ENCODE results near the gene NHEJ1.

NHEJ1 gene

DNA sequence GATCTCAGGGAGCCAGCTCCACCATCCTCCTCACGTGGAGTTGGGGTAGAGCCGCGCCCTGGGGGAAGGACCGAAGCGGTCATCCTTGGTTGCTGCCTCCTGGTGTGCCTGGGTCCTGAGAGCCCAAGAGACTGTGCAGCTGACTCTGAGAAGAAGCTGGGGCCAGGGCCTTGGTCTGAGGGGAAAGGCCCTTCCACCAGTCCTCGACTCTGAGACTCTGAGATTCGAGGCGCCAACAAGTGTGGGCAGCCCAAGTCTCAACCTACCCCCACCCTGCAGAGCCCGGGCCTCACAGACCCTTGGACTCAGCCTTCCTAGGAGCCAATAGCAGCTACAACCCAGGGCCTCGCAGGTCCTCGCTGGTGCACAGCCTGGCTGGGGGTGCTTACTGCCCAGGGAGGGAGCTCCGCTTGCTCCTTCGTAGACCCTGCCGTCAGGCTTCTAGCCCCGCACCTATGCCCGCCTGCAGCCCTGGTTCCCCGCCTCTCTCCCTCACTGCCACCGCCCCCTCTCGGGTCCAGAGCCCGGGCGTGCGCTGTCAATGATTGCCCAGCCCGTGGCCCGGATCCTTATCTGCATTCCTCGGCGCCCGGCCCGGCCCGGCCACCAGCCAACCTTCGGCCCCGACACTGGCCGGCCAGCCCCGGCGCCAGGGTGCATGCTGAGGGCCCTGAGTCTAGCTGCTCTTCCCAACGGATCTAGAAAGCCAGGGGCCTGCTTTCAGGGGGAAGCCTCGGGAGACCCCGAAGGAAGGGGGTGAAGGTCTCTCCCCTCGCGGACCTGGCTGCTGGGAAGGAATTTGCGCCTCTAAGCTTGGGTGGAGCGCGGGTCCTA is 101.9 kb downstream of the NHEJ1 start:
- DNase-seq (ENCODE audit: low read depth in 2 of 2), result no peak

DNA sequence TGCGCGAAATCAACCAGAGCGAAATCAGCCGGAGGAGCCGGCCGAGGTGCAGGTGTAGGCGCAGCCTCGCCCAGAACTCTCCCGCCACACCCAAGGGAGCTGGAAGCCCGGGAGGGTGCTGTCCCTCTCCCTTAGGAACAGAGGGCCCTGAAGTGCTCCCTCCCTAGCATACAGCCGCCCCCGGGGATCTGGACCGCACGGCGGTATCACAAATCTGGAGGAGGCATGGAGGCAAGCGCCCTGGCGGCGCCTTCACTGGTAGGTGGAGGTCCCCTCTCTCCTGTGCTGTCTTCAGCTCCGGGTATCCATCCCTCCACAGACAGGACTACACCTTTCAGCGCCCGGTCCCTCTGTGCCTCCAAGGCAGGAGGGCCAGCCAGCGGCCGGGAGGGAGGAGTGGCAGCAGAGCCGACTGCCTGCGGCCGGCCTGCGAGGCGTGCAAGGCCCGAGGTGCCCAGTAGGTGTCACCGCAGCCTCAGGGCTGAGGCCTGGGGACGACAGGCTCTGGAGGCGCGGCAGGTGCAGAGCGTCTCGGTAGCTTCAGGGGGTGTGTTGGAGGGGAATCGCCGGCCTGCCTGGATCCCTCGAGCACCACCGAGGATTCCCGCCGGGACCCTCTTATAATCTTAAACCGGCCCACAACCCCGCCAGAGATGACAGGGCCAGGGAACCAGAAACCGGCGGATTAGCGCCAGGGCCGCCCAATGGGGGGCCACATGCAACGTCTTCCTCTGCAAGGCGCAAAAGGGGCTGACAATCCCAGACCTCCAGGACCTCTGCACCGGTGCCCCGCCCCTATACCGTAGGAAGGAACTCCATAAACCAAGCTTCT is 102.7 kb downstream of the NHEJ1 start:
- peak; percentile 62 to 71 for DNase-seq (ENCODE audit: low read depth in 2 of 2)

DNA sequence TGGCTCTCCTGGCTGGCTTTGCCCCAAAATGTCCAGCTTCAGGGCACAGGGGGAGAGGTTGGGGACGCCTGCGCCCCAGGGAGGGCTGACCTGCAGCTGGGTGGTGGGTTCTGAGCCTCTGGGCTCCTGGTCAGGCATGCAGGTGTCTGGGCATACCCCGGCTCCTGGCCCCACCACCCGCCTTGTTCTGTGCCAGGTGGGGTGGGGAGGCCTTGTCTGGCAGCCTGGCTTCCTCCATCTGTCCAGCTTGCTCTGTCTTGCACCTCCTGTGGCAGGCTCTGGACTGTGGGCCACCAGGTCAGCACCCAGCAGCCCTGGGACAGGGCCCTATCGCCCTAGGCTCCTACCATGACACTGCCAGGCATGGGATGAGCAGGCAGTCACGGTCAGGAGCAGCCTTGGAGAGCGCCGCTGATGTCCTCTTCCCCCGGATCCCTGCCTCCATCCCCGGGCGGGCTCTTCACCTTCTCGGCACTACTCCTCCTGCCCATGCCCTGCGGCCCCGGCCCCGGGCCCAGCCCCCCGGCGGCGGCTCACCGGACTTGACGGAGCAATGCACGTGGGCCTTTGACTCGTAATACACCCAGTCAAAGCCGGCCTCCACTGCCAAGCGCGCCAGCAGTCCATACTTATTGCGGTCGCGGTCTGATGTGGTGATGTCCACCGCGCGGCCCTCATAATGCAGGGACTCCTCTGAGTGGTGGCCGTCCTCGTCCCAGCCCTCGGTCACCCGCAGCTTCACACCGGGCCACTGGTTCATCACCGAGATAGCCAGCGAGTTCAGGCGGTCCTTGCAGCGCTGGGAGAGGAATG is 103.5 kb downstream of the NHEJ1 start:
- no peak for DNase-seq (ENCODE audit: low read depth in 2 of 2)

DNA sequence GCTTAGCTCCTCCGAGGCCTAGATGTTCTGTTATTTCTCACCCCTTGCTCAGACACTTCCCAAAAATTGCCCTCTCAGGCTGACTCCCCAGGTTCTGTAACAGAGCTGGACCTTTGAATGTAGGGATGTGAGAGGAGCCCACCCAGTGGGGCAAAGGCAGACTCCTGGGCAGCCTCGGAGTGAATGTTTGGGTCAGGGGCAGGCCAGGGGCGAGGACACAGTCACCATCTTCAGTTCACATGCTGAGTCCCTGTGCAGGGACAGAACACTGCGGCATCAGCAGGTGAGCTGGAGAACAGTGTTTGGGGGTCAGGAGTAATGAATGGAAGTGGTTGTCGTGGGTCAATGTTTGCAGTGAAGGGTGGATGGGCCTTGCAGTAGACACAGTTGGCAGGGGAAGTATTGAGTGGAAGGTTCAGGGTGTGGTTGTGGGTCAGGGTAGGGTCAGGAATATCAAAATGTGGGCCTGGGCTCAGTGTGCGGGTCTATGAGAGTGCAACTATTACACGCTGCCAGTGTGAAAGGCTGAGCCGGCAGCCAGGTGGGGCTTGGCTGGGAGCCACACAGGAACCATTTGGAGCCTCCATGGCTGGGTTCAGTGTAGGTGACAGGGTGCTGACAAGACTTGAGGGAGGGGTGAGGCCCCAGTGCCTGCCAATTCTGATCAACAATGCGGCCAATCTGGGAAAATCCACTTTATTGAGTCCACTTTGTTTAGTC is 104.3 kb downstream of the NHEJ1 start:
- DNase-seq (ENCODE audit: low read depth in 2 of 2), result no peak

DNA sequence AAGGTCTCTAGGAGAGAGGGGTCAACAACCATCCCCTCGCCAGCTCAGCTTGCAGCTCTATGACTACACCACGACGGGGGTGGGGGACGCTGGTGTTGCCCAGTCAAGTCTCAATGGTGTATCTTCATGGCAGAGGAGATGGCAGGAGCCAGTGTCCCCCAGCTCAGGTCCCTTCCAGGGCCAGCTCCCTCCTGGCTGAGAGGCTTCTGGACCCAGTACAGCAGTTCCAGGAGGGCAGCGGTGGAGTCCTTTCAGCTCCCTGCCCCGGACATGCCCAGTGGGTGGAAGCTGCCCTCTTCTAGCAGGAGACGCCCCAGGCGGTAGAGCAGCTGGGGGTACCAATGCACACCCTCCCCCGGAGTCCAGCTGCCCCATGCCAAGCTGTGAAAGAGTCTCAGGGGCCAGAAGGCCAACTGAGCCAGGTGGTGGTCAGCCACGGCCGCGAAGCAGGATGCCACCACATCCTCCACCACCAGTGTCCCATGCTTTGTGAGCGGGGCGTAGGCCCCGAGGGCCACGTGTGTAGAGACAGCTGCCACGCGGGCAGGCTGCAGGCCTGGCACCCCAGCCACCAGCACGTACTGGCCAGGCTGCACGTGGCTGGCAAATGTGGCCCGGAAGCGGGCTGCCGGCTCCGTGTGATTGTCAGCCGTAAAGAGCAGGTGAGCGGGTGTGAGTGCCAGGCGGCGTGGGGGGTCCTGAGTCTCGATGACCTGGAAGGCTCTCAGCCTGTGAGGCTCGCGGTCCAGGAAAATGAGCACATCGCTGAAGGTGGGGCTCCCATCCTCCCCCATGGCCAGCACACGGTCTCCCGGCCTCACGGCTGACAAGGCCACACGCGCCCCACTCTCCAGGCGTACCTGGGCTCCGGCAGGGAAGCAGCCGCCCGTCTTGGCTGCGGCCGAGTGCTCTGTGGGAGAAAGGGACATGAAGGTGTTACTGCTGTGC is 105.4 kb downstream of the NHEJ1 start:
- no peak for DNase-seq (ENCODE audit: low read depth in 2 of 2)

DNA sequence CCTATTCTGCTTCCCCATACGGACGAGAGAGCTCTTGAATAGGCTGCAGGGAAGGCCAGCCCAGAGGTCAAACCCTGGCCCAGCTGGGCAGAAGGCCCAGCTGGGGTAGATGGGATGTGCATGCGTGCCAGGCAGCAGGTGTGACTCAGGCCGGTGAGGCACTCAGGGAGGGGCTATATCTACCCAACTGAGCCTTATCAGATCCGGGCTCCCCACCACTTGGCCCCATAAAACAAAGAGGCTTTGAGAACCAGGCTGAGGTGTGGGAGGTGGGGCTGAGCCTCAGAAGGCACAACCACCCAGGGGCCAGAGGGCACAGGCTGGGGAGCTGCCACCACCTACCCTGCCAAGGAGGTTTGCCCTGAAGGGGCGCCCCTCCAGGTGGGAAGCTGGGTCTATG is 111.3 kb downstream of the NHEJ1 start:
- DNase-seq (ENCODE audit: low read depth in 2 of 2), result no peak

DNA sequence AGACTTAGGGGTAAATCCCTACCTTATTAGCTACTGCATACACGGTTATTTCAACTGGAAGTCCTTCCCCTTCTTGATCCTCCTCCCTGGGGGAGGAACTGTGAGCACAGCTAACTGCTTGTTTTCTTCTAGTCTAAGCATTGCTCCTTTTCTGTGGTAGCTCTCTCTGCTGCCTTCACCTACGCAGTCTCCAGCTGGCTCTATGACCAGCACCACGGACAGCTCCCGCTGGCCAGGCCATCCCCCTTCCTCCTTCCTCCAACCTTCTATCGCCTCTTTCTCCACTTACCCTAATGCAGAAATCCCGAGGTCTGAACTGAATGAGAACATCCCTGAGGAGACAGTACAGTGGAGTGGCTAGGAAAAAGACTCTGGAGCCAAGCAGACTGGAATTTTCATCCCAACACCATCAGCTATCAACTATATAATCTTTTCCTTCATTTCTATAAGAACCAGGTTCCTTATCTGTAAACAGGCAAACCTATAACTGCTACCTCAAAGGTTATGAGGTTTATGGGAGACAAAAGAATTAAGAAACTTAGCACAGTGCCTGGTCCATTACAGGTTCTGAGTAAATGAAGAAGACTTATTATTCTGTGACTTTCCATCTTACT is 114.6 kb downstream of the NHEJ1 start:
- no peak for DNase-seq (ENCODE audit: low read depth in 2 of 2)

DNA sequence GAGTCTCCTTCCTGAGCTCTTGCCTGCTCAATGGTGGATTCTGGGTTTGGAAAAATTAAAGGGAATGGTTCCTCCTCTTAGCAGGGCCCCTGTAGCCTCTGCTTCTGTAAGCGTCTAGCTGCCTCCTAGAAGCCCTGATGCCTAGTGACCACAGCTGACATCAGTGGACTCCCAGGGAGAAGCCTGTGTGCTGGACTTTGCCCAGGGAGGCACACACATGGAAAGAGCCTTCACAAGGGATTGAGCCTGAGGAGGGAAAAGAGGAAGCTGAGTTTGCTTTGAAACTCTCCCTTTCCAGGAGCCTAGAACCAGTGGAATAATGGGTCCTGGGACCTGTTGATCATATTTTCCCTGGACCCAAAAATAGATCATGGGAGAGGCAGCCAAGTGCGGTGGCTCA is 117.9 kb downstream of the NHEJ1 start:
- no peak for DNase-seq (ENCODE audit: low read depth in 2 of 2)

DNA sequence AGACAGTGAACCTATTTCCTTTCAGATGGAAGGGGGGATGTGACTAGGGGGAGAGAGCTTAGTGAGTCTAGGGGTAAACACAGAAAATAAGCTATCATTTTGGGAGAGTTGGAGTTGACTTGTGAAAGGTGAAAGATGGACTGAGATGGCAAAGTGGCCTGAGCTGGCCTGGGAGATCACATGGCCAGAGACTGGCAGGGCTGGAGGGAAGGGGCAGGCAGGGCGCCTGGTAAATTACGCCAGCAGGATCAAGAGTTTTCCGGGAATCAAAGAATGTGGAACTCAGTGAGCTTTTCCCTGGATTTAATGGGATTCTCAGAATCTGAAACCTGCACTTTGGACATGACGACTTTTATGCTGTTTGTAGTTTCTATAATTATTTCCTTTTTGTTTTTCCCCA is 118.5 kb downstream of the NHEJ1 start:
- no peak for DNase-seq (ENCODE audit: low read depth in 2 of 2)

DNA sequence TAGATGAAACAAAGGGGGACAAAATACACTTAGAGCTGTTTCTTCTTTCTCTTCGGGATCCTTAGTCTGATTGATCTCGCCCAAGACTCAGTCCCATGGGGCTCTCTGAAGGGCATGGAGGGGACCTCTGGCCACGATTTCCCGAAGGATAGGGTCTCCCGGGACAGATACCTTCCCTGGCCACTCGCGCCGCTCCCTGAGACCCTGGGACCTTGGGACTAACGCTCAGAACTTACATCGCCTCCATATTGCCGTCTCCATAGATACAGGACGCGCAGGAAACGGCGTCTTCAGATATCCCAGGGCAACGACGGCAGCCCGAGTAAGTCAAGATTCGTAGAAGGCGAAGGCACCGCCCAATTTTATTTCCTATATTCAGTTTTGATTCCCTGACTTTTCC is 119.4 kb downstream of the NHEJ1 start, which contains the start of gene CFAP65:
CFAP65 (minus strand) TSS at position 265 of the 400 bp plus-strand sequence. CDS start 2,468 bp downstream, outside the sequence.
- DNase-seq (ENCODE audit: low read depth in 2 of 2), result peak in 1 of 2 donors; percentile 26

DNA sequence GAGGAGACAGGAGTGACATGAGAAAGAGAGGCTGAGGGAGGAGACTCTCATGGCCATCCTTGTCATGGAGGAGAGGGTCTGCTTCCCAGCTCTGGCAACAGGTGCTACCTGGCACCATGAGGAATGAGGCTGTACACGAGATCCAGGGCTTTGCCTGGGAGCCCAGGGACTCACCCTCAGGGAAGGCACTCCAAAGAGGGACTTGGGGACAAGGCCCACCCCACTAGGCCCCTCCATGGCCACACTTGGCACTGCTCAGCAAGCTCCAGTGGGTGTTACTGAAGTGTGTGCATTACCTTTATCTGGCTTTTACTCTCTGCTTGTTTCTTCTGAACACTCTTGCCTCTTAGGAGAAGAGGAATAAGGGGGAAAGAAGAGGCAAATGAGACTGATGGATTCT is 122.0 kb downstream of the NHEJ1 start:
- DNase-seq (ENCODE audit: low read depth in 2 of 2), result no peak

DNA sequence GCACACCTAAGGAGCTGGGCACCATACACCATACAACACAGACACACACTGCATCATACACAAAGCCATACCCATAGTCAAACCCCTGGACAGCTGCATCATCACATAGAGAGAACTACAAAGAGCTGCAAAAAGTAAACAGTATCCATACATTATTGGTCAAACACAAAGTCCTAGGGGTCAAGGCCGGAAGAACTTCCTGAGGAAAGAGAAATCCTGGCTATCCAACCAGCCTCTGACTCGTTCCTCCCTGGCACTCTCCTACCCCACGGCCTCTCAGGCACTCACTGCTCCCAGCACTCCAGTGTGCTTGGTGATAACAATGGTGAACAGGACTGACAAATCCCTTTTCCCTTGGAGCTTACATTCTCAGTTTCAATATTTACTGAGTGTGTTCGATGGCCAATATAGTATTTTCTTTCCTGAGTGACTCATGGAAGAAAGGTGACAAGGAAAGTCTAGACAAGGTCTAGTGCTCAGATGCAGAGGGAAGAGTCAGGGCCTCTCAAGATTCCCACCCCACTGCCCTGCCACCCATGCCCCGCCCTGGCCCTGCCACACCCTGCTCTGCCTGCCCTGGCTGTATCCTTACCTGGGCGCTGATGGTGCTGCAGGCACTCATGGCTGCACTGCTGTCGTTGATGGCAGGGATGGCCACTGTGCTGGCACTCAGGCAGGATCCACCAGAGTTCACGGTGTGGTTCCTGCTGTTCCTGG is 122.7 kb downstream of the NHEJ1 start:
- DNase-seq (ENCODE audit: low read depth in 2 of 2), result no peak

DNA sequence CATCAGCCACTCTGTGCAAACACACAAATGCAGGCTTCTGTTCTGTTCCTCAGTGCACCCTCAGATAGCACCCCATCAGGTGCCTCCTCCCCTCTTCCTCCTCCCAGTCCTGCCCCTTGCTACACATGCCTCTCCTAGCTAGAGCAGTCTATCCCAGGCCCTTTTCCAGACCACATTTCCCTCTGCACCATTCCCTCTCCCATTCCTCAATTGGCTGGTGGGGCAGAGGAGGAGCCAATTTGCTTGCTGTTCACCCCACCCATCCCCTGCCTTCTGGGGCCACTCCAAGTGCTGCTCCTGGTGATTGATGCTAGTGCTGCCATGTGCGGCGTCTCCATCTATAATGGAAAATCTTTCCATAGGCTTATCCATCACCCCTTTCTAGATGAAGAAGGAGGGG is 124.7 kb downstream of the NHEJ1 start:
- DNase-seq (ENCODE audit: low read depth in 2 of 2), result no peak

DNA sequence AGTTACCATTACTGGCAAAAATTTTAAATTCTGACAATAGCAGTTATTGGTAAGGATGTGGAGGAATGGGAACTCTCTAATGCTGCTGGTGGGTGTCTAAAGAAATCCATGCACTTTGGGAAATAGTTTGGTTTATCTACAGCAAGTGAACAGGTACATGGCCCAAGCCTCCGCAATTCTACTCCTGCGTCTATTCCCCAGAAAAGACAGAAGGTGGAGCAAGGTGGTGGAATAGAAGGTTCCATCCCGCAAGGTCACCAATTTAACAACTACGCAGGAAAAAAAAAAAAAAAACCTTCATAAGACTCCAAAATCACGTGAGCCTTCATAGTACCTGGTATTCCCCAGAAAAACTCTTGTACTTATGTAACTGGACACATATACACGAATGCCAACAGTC is 125.8 kb downstream of the NHEJ1 start:
- no peak for DNase-seq (ENCODE audit: low read depth in 2 of 2)

DNA sequence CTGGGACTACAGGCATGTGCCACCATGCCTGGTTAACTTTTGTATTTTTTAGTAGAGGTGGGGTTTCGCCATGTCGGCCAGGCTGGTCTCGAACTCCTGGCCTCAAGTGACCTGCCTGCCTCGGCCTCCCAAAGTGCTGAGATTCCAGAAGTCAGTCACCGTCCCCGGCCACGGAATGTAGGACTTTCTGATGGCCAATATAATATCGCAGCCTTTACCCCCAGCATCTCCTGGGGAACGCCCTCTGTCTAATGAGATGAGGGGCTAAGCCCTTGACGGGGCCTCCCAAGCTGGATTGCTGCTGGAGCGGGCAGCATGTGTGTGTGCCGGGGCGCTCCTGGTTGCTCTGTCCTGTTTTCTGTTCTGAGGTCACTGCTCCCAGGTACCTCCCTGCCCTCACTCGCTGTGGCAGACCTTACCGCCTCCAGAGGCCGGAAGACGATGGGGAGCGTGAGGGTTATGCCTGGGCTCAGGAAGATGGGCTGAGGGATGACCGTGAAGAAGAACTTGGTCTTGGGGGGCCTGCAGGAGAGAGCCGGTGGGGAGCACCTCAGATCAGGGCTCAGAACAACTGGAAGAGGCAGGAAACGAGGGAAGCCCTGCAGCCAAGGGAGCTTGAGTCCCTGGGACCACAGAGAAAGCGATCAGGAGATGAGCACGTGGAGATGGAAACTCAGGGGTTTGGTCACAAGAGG is 128.4 kb downstream of the NHEJ1 start:
- no peak for DNase-seq (ENCODE audit: low read depth in 2 of 2)

DNA sequence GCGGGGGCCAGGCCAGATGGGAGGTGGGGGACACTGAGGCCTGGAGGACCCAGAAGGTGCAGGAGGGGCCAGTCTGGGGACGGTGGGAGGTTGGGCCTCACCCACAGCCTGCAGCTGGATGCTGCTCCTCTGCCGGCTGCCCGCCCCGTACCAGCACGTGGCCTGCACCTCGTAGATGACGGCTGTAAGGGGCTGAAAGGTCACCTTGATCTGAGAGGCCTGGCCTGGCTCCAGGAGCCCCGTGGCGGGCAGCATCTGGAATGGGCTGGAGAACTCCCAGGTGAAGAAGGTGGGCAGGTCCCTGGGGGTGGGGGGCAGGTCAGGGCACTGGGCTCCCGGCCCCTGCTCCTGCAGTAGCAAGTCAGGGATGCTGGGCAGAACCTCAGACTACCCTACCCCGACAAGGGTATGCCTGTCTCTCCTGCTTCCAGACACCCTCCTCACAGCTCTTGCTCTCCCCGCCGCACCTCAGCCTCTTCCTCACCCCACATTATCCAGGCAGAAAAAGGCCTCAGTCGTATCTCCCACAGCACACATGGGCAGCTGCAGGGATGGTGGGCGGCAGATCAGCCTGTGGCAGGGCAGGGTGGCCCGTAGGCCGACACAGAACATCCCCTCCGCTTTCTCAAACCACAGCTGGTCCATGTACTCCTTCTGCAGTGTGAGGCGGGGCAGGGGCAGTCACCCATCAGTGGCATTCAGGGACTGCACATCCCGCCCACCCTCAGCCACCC is 129.4 kb downstream of the NHEJ1 start:
- no peak for DNase-seq (ENCODE audit: low read depth in 2 of 2)

DNA sequence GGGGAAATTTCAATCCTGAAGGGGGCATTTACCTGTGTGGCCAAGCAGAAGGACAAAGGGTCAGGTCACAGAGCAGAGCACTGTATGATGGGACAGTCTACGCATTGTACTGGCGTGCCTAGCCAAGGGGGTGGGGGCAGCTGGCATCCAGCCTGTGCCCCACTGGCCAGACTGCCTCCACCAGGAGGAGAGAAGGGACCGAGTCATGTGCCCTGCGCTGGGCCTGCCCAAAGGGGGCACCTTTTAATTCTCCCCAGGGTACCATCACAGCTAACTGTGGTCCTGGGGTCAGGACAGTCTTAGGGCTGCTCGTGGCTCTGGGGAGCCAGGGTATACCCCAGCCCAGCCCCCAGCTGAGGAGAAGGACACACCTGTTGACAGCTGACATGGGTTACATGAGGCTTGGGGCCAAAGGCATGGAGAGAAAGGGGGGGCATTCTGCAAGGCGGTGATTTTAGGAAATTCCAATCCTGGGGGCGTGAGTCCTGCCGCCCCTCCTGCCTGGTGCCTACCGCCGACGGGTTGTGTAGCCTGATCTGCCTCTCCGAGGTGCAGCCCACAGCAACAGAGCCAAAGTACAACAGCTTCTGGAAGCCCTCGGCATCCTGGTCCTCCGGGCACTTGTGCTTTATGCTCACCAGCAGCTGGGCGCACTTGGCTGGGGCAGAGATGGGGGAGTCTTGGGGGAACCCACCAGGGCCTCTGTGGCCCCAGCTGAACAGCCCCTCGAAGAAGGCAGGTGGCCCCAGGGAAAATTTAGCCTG is 130.3 kb downstream of the NHEJ1 start:
- DNase-seq (ENCODE audit: low read depth in 2 of 2), result no peak
